Loucy (cell line): Measurements from ENCODE around the gene UNK.

Experiments used
- H2AFZ ChIP-seq: fragments of 200-600 bp; sonication (generic); 2 replicates; pipeline ENCODE4 v1.6.0; 2016; ENCODE audit warnings: antibody characterized with exemption, mild to moderate bottlenecking, low read length, moderate library complexity
- H3F3A ChIP-seq: fragments of 200-600 bp; 2 replicates; pipeline ENCODE4 v1.6.0; 2016; ENCODE audit warnings: antibody characterized with exemption, low read depth, mild to moderate bottlenecking
- H3K27me3 ChIP-seq: fragments of 200-600 bp; sonication (generic); 2 replicates; pipeline ENCODE4 v1.6.1; 2014; ENCODE audit warnings: low read length, mild to moderate bottlenecking; ENCODE audit not compliant: insufficient read depth, poor library complexity, severe bottlenecking
- H3K36me3 ChIP-seq: fragments of 200-600 bp; sonication (generic); 2 replicates; pipeline ENCODE4 v1.6.1; 2016; ENCODE audit warnings: low read length; ENCODE audit not compliant: insufficient read depth
- H3K4me1 ChIP-seq: fragments of 200-600 bp; sonication (generic); 2 replicates; pipeline ENCODE4 v1.5.1; 2014; ENCODE audit warnings: low read length, mild to moderate bottlenecking; ENCODE audit not compliant: insufficient read depth, poor library complexity, severe bottlenecking
- H3K4me2 ChIP-seq: fragments of 200-600 bp; sonication (generic); 2 replicates; pipeline ENCODE4 v1.6.0; 2014; ENCODE audit warnings: antibody characterized with exemption, low read length, low read depth, mild to moderate bottlenecking; ENCODE audit not compliant: poor library complexity, severe bottlenecking
- H3K4me3 ChIP-seq: fragments of 200-600 bp; sonication (generic); 2 replicates; pipeline ENCODE4 v1.5.1; 2014; ENCODE audit warnings: low read length, mild to moderate bottlenecking, mixed read lengths; ENCODE audit not compliant: poor library complexity, severe bottlenecking
- H3K79me2 ChIP-seq: fragments of 200-600 bp; sonication (generic); 2 replicates; pipeline ENCODE4 v1.6.1; 2014; ENCODE audit warnings: low read length; ENCODE audit not compliant: insufficient read depth
- H3K9ac ChIP-seq: fragments of 200-600 bp; sonication (generic); 2 replicates; pipeline ENCODE4 v1.6.0; 2014; ENCODE audit warnings: mild to moderate bottlenecking, low read depth, low read length, moderate library complexity; ENCODE audit not compliant: poor library complexity, severe bottlenecking
- H3K9me2 ChIP-seq: fragments of 200-600 bp; sonication (generic); replicated peaks from 2 replicates; pipeline ENCODE4 v1.6.1; 2016; ENCODE audit warnings: low read depth, low read length, mixed read lengths
- H3K9me3 ChIP-seq: fragments of 200-600 bp; sonication (generic); 2 replicates; pipeline ENCODE4 v1.6.1; 2014; ENCODE audit warnings: mild to moderate bottlenecking, antibody characterized with exemption, low read length, low read depth; ENCODE audit not compliant: insufficient read depth
- H4K20me1 ChIP-seq: fragments of 200-600 bp; sonication (generic); 2 replicates; pipeline ENCODE4 v1.6.0; 2014; ENCODE audit warnings: antibody characterized with exemption, low read length, mild to moderate bottlenecking; ENCODE audit not compliant: insufficient read depth, poor library complexity, severe bottlenecking
- EZH2phosphoT487 ChIP-seq: fragments of 200-600 bp; IDR thresholded peaks from 2 replicates; pipeline ENCODE4 v1.6.1; 2018; ENCODE audit warnings: antibody characterized with exemption, mild to moderate bottlenecking, moderate library complexity, borderline replicate concordance
- TF ChIP-seq, protein P1 (sequence below): fragments of 200-600 bp; sonication (generic); conservative IDR thresholded peaks from 2 replicates; pipeline ENCODE4 v1.5.1; 2014; ENCODE audit warnings: mild to moderate bottlenecking, antibody characterized with exemption, low read length

Gene UNK

DNA sequence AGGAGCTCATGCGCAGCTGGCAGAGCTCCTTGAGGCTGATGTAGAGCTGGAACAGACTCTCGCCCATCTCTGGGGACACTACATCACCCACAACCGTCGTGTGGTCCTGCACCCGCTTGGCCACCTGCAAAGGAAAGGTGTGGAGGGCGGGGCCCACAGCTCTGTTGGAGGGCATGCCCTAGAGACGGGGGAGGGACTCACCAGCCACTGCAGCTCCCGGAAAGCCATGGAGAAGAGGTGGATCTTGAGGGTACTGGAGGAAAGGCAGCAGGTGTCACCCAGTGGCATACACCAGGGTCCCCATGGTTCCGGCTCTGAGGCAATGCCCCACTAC is 51.0 kb downstream of the UNK start:
- no peak overlapping the region for H3K9ac ChIP-seq
- TF ChIP-seq EZH2phosphoT487: no peak
- TF ChIP-seq, protein P1, sequence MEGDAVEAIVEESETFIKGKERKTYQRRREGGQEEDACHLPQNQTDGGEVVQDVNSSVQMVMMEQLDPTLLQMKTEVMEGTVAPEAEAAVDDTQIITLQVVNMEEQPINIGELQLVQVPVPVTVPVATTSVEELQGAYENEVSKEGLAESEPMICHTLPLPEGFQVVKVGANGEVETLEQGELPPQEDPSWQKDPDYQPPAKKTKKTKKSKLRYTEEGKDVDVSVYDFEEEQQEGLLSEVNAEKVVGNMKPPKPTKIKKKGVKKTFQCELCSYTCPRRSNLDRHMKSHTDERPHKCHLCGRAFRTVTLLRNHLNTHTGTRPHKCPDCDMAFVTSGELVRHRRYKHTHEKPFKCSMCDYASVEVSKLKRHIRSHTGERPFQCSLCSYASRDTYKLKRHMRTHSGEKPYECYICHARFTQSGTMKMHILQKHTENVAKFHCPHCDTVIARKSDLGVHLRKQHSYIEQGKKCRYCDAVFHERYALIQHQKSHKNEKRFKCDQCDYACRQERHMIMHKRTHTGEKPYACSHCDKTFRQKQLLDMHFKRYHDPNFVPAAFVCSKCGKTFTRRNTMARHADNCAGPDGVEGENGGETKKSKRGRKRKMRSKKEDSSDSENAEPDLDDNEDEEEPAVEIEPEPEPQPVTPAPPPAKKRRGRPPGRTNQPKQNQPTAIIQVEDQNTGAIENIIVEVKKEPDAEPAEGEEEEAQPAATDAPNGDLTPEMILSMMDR: no peak
- H3F3A ChIP-seq: no peaks in the 10 kb centered on the region
- H3K79me2 ChIP-seq: peaks cover 23% of the 10 kb centered on the region
- no peaks in the 10 kb centered on the region for H3K27me3 ChIP-seq
- H4K20me1 ChIP-seq: peaks cover 35% of the 10 kb centered on the region
- peaks cover 50% of the 10 kb centered on the region; the same call in 1 of the 2 replicates for H3K36me3 ChIP-seq
- no peak overlapping the region for H3K4me2 ChIP-seq
- peaks cover 19% of the 10 kb centered on the region for H3K4me1 ChIP-seq
- no peaks in the 10 kb centered on the region for H3K9me2 ChIP-seq
- H3K9me3 ChIP-seq: no peaks in the 10 kb centered on the region
- no peak overlapping the region for H3K4me3 ChIP-seq
- no peak overlapping the region for H2AFZ ChIP-seq

DNA sequence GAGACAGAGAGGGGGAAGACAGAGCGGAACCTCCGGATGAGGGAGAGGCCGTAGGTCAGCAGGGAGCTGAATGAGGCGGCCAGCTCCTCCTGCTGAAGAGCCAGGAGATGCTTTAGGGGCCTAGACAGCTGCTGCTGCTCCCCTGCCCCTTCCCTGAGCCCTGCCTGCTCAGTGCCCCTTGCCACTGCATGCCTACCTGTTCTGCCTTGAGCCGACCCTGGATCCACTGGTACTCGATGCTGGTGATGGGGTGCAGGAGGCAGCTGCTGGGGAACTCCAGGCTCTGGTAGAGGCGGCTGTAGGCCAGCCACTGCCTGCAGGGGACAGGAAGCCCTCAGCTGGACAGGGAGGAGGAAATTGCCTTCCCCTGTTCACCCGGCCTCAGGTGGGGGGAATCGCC is 52.0 kb downstream of the UNK start:
- Histone ChIP-seq H3F3A (no peaks in the 10 kb centered on the region), H3K9ac (no peak overlapping the region), H3K9me2 (no peaks in the 10 kb centered on the region), H3K9me3 (no peaks in the 10 kb centered on the region), H2AFZ (no peak overlapping the region), H3K27me3 (no peaks in the 10 kb centered on the region), H3K4me3 (no peak overlapping the region), H3K4me2 (no peak overlapping the region), H3K79me2 (peaks cover 27% of the 10 kb centered on the region), H4K20me1 (peaks cover 34% of the 10 kb centered on the region), H3K4me1 (peaks cover 19% of the 10 kb centered on the region), H3K36me3 (peaks cover 47% of the 10 kb centered on the region; the same call in 1 of the 2 replicates)
- TF ChIP-seq, protein P1: no peak
- no peak for TF ChIP-seq EZH2phosphoT487

DNA sequence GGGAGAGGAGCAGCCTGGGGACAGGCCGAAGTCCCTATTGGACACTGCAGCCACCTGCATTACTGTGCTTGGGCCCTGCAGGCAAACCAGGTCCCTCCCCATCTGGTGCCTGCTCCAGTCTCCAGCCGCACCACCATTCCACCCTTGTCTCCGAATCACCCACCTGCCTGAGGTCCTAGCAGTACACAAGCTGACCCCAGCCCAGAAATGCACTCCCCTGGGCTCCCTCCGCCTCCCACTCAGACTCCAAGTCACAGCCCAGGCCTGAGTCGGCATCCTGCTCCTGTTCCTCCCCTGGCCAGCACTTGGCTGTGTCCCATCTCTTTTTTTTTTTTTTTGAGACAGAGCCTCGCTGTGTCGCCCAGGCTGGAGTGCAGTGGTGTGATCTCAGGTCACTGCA is 53.3 kb downstream of the UNK start:
- Histone ChIP-seq H3K4me2 (no peak overlapping the region), H3K9me2 (no peaks in the 10 kb centered on the region), H3K9ac (no peak overlapping the region), H3K27me3 (no peaks in the 10 kb centered on the region), H3K4me1 (peaks cover 21% of the 10 kb centered on the region), H3K79me2 (peaks cover 39% of the 10 kb centered on the region), H4K20me1 (peaks cover 33% of the 10 kb centered on the region), H3K9me3 (no peaks in the 10 kb centered on the region), H3K36me3 (peaks cover 47% of the 10 kb centered on the region; the same call in 1 of the 2 replicates), H2AFZ (no peak overlapping the region), H3F3A (no peaks in the 10 kb centered on the region), H3K4me3 (no peak overlapping the region)
- TF ChIP-seq, protein P1: no peak
- TF ChIP-seq EZH2phosphoT487: no peak
